ENCODE results near the gene RCCD1.

Gene RCCD1

GRCh38 chr15:90957791-90958190 is 3.1 kb downstream of the RCCD1 start:
- POLR2A ChIA-PET: interaction anchor here (0.9 to 6.2 kb wide), 4 partner anchors 26 to 64 kb away, joined by 3 to 60 read pairs (median 3); partner anchors contain the start of genes HDDC3 and PRC1
- CTCF ChIA-PET: interaction anchor here (1.1 to 8.4 kb wide), 4 partner anchors 8 to 75 kb away, joined by 3 to 77 read pairs (median 12); partner anchors contain the start of genes HDDC3, UNC45A and VPS33B
- DNase-seq (ENCODE audit: extremely low spot score): no peak
- TF ChIP-seq L3MBTL2 (conservative IDR thresholded peaks at IDR 0.05) (no peak), TARDBP (IDR thresholded peaks at IDR 0.05) (no peak), ARNT (IDR thresholded peaks at IDR 0.05) (no peak), SUZ12 (IDR thresholded peaks at IDR 0.05) (no peak), FOXA1 (IDR thresholded peaks at IDR 0.05) (no peak), ZNF384 (IDR thresholded peaks at IDR 0.05) (no peak), FOXK2 (IDR thresholded peaks at IDR 0.05) (no peak), NFRKB (IDR thresholded peaks at IDR 0.05) (no peak)
- TF ChIP-seq, protein P1, sequence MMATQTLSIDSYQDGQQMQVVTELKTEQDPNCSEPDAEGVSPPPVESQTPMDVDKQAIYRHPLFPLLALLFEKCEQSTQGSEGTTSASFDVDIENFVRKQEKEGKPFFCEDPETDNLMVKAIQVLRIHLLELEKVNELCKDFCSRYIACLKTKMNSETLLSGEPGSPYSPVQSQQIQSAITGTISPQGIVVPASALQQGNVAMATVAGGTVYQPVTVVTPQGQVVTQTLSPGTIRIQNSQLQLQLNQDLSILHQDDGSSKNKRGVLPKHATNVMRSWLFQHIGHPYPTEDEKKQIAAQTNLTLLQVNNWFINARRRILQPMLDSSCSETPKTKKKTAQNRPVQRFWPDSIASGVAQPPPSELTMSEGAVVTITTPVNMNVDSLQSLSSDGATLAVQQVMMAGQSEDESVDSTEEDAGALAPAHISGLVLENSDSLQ (IDR thresholded peaks at IDR 0.05): no peak

DNA sequence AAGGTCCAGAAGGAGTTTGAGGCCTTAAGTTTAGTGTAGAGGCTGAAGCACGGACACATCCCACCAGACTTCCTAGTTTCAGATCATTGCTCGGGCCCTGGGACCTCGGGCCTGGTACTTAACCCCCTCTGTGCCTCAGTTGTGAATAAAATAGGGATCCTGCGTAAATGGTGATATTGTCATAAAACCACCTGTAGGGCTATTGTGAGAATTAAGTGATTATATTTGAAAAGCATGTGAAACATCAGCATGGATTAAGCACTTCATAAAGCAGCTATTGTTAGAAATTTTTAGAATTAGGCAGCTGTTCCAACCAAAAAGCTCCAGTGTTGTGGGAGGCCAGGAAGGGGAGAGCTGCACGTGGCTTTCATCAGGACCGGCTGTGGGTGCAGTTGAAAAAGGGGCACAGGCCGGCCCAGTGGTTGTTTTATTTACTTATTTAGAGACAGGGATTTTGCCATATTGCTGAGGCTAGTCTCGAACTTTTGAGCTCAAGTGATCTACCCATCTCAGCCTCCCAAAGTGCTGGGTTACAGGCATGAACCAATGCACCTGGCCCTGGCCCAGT is 4.4 kb downstream of the RCCD1 start:
- no peak for DNase-seq (ENCODE audit: extremely low spot score)
- TF ChIP-seq BHLHE40 (IDR thresholded peaks at IDR 0.05; ENCODE audit: borderline replicate concordance): no peak
- no peak for TF ChIP-seq ZNF384 (IDR thresholded peaks at IDR 0.05)
- no peak for TF ChIP-seq ELF4 (IDR thresholded peaks at IDR 0.05)
- no peak for TF ChIP-seq SP1 (IDR thresholded peaks at IDR 0.05)
- POLR2A ChIA-PET: interaction anchor here (1.4 to 6.2 kb wide), 2 partner anchors 28 to 36 kb away, joined by 3 to 60 read pairs; partner anchors contain the start of genes HDDC3 and PRC1
- CTCF ChIA-PET: interaction anchor here (0.7 to 8.4 kb wide), 2 partner anchors 25 to 1380 kb away, joined by 3 to 77 read pairs; partner anchors contain the start of genes HDDC3 and UNC45A

- ChIA-PET CTCF (interaction anchor here (0.8 to 8.4 kb wide), 3 partner anchors 26 to 90 kb away, joined by 3 to 77 read pairs (median 4); partner anchors contain the start of genes HDDC3 and UNC45A), POLR2A (interaction anchor here (0.9 kb wide), 1 partner anchor 25 kb away, joined by 4 read pairs; the partner anchor contains the start of gene UNC45A)
- TF ChIP-seq L3MBTL2 (conservative IDR thresholded peaks at IDR 0.05) (no peak), SUZ12 (IDR thresholded peaks at IDR 0.05) (no peak), ZNF384 (IDR thresholded peaks at IDR 0.05) (no peak)
- DNase-seq (ENCODE audit: extremely low spot score): no peak
These were observed 5.2 kb downstream of the RCCD1 start for GRCh38 chr15:90959894-90960293.

- POLR2A ChIA-PET: interaction anchor here (0.9 to 1.0 kb wide), 2 partner anchors 8 to 26 kb away, joined by 3 to 4 read pairs; partner anchors contain the start of gene UNC45A
- CTCF ChIA-PET: interaction anchor here (0.8 to 8.4 kb wide), 3 partner anchors 26 to 89 kb away, joined by 3 to 77 read pairs (median 4); partner anchors contain the start of genes HDDC3 and UNC45A
- TF ChIP-seq LEF1 (IDR thresholded peaks at IDR 0.05; ENCODE audit: borderline replicate concordance) (no peak), SUZ12 (IDR thresholded peaks at IDR 0.05) (no peak), CTBP1 (IDR thresholded peaks at IDR 0.05; ENCODE audit: borderline replicate concordance) (no peak), NFRKB (IDR thresholded peaks at IDR 0.05) (no peak), SP1 (IDR thresholded peaks at IDR 0.05) (no peak), ELF4 (IDR thresholded peaks at IDR 0.05) (no peak), FOXK2 (IDR thresholded peaks at IDR 0.05) (no peak), L3MBTL2 (conservative IDR thresholded peaks at IDR 0.05) (no peak), HDGF (IDR thresholded peaks at IDR 0.05; ENCODE audit: borderline replicate concordance) (no peak), ARNT (IDR thresholded peaks at IDR 0.05) (no peak), BHLHE40 (IDR thresholded peaks at IDR 0.05; ENCODE audit: borderline replicate concordance) (no peak)
- TF ChIP-seq, protein P1 (IDR thresholded peaks at IDR 0.05): no peak
- DNase-seq (ENCODE audit: extremely low spot score): no peak
These were observed 5.8 kb downstream of the RCCD1 start for GRCh38 chr15:90960298-90961091.

DNA sequence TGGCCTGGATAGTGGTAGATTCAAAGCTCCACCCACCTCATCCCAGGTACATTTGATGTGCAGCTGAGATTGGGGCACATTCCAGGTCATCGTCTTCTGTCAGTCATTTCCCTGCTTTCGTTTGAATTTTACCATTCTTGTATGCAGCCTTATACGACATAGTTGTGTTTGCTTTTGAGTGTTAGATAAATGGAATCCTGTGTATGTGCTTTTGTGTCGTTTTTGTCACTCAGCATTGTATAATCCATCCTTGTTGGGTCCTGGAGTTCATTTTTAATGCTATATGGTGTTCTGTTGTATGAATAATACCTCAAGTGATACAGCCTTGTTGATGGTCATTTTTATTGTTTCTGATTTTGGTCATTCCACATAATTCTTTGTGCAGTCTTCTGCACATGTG is 7.3 kb downstream of the RCCD1 start:
- TF ChIP-seq HDGF (IDR thresholded peaks at IDR 0.05; ENCODE audit: borderline replicate concordance): no peak
- TF ChIP-seq FOXA1 (IDR thresholded peaks at IDR 0.05): no peak
- TF ChIP-seq, protein P1 (IDR thresholded peaks at IDR 0.05): no peak
- no peak for TF ChIP-seq ELF4 (IDR thresholded peaks at IDR 0.05)
- TF ChIP-seq NFRKB (IDR thresholded peaks at IDR 0.05): no peak
- no peak for TF ChIP-seq FOXK2 (IDR thresholded peaks at IDR 0.05)
- no peak for TF ChIP-seq FOXM1 (IDR thresholded peaks at IDR 0.05; ENCODE audit: borderline replicate concordance)
- no peak for TF ChIP-seq L3MBTL2 (conservative IDR thresholded peaks at IDR 0.05)
- TF ChIP-seq ARNT (IDR thresholded peaks at IDR 0.05): no peak
- DNase-seq (ENCODE audit: extremely low spot score): no peak
- POLR2A ChIA-PET: interaction anchor here (0.6 to 1.1 kb wide), 3 partner anchors 9 to 72 kb away, joined by 3 read pairs; partner anchors contain the start of gene PRC1
- CTCF ChIA-PET: no interaction called here

- ChIA-PET POLR2A (interaction anchor here (1.0 kb wide), 1 partner anchor 11 kb away, joined by 3 read pairs; no protein-coding TSS in a partner anchor), CTCF (interaction anchor here (0.6 to 1.6 kb wide), 4 partner anchors 9 to 67 kb away, joined by 3 to 12 read pairs (median 3); partner anchors contain the start of gene RCCD1)
- no peak for DNase-seq (ENCODE audit: extremely low spot score)
- TF ChIP-seq FOXA1 (IDR thresholded peaks at IDR 0.05) (no peak), NFRKB (IDR thresholded peaks at IDR 0.05) (no peak), HDGF (IDR thresholded peaks at IDR 0.05; ENCODE audit: borderline replicate concordance) (no peak), TARDBP (IDR thresholded peaks at IDR 0.05) (no peak), FOXK2 (IDR thresholded peaks at IDR 0.05) (no peak), ELF4 (IDR thresholded peaks at IDR 0.05) (no peak), ZNF384 (IDR thresholded peaks at IDR 0.05) (no peak), SP1 (IDR thresholded peaks at IDR 0.05) (no peak), BHLHE40 (IDR thresholded peaks at IDR 0.05; ENCODE audit: borderline replicate concordance) (no peak), L3MBTL2 (conservative IDR thresholded peaks at IDR 0.05) (no peak), CTBP1 (IDR thresholded peaks at IDR 0.05; ENCODE audit: borderline replicate concordance) (no peak), SUZ12 (IDR thresholded peaks at IDR 0.05) (no peak), FOXM1 (IDR thresholded peaks at IDR 0.05; ENCODE audit: borderline replicate concordance) (no peak), ARNT (IDR thresholded peaks at IDR 0.05) (no peak), LEF1 (IDR thresholded peaks at IDR 0.05; ENCODE audit: borderline replicate concordance) (no peak)
- TF ChIP-seq, protein P1 (IDR thresholded peaks at IDR 0.05): no peak
These were observed 11.6 kb downstream of the RCCD1 start for GRCh38 chr15:90966262-90966661.

All from HEK293T (cell line).